ENCODE results near the gene SERINC3.
A peak's percentile ranks its signal among the peaks of the same experiment; 100 is the strongest.
"Not testable (repeated sequence)": the region's sequence is repeated elsewhere in the genome, so short reads cannot be mapped to it uniquely, and the experiment has no call there.

SERINC3 gene

DNA sequence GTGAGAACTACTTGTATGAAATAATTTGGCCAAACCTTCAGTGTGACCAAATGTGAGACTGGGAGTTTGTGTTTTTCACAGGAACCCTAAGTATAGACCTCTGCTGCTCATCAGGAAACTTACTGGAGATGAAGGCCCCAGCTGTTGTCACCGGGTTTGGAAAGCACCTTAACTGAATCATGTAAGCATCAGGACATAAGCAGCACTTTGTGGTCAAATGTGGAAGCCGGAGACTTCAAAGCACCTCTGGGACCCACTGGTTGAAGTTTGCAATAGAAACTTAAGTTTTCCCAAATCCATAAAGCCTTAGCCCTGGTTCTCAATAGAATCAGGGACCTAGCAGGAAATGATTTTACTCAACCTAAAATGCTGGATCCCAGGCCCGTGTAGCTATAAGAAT, 31.9 kb downstream of the SERINC3 start:
- DNase-seq = no peak

DNA sequence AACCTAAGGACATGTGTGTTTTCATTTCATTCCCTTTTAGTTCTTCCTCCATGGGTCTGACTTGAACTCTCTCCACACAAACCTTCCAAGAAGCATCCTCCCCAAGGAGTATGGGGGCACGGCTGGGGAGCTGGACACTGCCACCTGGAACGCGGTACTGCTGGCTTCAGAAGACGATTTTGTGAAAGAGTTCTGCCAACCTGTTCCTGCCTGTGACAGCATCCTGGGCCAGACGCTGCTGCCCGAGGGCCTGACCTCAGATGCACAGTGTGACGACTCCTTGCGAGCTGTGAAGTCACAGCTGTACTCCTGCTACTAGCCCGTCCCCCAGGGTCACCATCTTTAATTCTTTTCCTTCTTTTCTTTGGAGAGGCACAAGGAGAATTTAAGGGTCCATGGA, 32.6 kb downstream of the SERINC3 start:
- DNase-seq = no peak

DNA sequence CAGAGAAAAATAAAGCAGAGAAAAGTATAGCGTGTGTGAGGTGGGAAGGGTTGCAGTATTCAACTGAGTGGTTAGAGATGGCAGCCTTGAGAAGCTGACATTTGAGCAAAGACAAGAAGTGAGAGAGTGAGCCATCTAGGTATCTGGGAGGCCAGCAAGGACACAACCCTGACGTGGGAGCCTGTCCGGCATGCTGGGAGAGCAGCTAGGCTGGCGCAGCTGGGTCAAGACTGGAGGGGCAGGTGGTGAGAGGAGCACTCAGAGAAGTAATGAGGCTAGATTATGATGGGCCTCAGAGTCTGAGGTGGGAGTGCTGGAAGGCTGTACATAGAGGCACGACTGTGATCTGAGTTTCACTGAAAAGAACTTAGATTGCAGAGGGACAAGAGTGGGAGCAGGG, 33.3 kb downstream of the SERINC3 start:
- DNase-seq = no peak

DNA sequence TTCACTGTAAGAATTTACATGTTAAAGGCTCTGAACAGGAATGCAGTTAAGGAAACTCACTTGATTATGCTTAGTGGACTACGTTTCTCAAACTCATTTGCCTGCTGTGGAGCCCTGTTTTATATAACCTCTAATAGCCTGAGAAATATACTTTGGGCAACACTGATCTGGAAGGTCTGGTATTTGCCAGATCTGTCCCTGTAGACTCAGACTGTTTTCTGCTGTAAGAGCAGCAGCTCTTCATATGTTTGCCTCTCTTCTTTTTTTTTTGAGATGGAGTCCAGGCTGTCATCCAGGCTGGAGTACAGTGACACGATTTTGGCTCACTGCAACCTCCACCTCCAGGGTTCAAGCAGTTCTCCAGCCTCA, 36.1 kb downstream of the SERINC3 start:
- no peak for DNase-seq

DNA sequence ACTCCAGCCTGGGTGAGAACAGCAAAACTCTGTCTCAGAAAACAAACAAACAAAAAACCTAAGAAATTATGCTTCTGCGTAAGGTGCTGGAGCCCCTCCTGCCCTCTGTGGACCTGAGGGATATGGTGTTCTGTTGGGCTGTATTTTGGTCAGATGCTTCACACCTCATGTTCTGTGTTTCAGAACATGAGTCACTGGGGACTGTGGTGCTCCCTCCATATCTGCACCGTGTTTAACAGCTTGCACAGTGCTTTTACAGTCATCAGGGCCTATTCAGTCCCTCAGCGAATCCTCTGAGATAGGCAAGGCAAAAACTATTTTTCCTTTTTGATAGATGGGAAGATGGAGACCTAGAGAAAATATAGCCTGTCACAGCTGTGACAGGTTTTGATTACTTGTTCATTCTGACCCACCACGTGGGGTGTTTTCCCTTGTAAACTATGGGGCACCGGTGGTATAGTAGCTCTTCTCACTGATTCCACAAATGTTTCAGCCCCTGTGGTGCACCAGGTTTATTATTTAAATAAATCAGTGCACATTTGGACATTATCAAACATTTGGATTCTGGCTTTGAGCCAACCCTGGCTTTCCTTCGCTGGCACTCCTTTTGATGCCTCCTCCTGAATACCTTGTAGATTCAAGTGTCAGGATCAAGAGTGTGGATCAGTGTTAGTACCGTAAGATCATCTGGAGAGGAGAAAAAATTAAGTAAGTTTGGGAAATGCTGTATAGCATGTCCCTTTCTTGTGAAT, 36.6 kb downstream of the SERINC3 start:
- no peak for DNase-seq

- no peak for DNase-seq
These were observed 38.8 kb downstream of the SERINC3 start for GRCh38 chr20:44483112-44483511.

DNA sequence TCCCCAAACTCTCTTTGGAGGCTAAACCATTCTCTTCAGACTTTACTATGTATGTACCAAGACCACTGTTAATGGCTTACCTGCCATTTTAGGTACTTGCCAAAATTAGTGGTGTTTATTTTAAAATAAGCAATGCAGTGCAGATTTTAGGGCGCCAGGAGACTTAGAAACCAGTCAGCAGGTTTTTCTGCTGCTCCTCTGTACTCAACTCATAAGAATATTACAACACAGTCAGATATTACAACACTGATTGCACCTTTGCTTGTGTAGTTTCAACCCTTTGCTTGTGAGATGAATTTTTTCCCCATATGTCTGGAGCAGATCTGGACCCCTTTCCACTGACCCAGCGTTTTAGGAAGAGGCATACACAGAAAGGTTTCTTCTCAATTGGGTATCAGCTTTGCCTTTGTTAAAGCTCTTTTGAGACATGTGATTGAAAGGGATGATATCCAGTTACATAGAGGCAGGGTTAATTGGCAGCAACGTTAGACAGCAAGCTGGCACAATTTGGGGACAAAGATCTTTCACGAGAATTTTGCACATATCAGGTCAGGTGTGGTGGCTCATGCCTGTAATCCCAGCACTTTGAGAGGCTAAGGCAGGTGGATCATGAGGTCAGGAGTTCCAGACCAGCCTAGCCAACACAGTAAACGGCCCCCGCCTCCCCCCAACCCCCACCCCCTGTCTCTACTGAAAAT, 40.0 kb downstream of the SERINC3 start:
- no peak for DNase-seq

DNA sequence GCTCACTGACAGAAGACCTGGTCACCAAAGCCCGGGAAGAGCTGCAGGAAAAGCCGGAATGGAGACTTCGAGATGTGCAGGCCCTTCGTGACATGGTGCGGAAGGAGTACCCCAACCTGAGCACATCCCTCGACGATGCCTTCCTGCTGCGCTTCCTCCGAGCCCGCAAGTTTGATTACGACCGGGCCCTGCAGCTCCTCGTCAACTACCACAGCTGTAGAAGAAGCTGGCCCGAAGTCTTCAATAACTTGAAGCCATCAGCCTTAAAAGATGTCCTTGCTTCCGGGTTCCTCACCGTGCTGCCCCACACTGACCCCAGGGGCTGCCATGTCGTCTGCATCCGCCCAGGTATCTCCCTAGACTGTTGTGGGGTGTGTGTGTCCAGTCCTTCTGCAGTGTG, 41.8 kb downstream of the SERINC3 start:
- no peak for DNase-seq

DNA sequence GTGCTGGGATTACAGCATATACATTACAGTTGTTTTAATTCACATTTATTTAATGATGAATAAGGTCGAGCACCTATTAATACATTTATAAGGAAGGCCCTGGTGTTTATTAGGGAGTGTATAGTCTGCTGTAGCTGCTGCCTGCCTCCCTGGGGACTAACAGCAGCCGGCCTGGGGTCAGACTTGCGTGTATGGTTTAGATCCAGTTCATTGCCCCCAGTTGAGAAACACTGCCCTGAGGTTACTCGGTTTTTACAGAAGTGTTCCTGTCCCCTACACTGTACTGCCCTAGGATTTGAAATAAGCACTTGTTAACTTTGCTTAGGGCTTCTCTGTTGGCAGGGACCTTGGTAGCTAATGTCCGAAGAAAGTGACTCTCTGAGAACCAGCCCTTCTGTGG, 42.2 kb downstream of the SERINC3 start:
- no peak for DNase-seq

DNA sequence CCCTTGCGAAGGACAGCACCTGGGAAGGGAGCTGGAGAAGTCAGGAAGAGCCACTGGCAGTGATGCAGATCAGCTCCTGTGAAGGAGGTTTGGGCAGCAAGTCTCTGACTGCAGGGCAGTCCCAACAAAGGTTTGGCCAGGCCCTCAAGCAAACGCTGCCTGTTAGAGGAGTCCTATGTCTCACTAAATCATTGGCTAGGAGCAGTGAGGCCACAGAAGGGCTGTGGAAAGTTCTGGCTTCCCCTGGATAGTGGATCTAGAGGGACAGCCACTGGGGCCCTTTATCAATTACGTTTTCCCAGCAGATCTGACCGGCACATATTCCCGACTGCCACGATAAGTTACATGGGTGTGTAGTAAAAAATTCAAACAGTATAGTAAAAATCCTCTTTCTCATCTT, 43.7 kb downstream of the SERINC3 start:
- no peak for DNase-seq

- DNase-seq = no peak
These were observed 44.7 kb downstream of the SERINC3 start for GRCh38 chr20:44477151-44477550.

GRCh38 chr20:44475694-44476560, 45.9 kb downstream of the SERINC3 start, which contains the start of gene TTPAL:
Gene TTPAL, plus strand, starts transcription at chr20:44475874. Its CDS starts 4,126 bp downstream, at chr20:44480000.
- peak; percentile 97 for DNase-seq

DNA sequence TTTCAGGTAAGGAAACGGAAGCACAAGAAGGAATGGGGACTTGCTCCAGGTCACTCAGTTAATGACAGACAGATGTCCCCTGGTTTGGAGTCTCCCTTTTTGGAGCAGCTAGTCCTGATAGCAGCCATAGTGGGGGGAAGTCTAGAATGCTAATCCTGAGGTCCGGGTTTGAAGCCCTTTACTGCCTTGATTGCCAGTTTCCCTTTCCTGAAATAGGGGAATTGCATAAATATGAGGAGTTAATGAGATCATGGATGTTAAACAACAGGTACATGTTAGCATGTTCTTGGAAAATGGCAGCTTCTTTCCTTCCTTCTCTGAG, 46.5 kb downstream of the SERINC3 start:
- no peak for DNase-seq

GRCh38 chr20:44472283-44472682, 49.6 kb downstream of the SERINC3 start:
- not testable (repeated sequence) for DNase-seq

- no peak for DNase-seq
These were observed 50.4 kb downstream of the SERINC3 start for GRCh38 chr20:44471481-44471882.

DNA sequence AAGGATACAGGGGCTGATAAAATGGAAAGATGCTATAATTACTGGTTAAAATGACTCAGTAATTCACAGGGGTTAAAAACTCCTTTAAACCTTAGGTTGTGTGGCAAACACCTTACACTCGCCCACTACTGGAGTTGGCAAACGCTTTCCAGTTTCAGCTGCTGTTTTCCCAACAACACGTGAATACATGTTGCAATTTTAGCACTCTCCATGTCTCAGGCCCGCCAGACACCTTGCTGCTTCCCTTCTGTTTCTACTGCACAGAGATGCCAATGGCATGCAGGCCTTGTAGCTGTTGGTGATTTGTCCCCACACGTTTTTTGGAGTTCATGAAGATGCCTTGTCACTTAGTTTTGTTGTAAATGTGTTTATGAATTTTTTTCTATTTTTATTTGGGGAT, 51.5 kb downstream of the SERINC3 start:
- no peak for DNase-seq

DNA sequence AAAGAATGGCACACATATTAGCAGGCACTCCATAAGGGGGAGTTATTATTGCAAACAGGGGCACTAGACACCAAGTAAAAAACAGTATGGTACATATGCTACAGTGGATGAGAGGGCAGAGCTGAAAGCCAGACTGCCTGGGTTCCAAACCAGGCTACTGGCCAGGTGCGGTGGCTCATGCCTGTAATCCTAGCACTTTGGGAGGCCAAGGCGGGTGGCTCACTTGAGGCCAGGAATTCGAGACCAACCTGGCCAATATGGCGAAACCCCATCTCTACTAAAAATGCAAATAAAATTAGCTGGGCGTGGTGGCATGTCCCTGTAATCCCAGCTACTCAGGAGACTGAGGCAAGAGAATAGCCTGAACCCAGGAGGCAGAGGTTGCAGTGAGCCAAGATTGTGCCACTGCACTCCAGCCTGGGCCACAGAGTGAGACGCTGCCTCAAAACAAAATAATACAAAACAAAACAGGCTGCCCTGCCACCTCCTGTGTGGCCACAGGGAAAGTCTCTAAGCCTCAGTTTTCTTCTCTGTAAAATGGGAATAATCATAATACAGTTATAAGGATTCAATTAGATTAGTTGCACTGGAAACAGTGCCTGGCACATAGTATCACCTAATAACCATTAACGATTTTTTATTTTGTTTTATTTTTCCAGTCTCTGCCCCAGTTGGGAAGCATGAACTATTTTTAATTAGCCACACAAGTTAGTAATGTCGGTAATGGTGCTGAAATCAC, 53.7 kb downstream of the SERINC3 start:
- no peak for DNase-seq

- DNase-seq = no peak
These were observed 54.5 kb downstream of the SERINC3 start for GRCh38 chr20:44467289-44467883.

GRCh38 chr20:44465001-44465560, 56.8 kb downstream of the SERINC3 start:
- DNase-seq = no peak

GRCh38 chr20:44464514-44464913, 57.4 kb downstream of the SERINC3 start:
- DNase-seq = no peak

GRCh38 chr20:44463466-44463865, 58.4 kb downstream of the SERINC3 start:
- DNase-seq = no peak

DNA sequence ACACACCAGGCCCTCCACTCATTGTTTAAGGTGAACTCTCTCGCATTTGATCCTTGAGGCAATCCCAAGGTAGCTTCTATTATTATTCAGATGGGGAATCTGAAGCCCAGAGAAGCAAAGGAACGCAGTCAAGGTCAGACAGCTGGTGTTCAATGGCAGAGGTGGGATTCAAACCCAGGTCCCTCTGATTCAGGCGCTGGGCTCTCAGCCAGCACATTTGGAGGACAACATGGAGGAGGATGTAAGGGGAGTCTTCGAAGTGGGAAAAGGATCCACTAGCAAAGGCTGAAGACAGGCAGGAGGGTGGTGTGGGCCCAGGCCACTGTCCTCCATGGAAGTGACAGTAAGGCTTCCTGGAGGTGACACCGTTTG, 60.1 kb downstream of the SERINC3 start:
- no peak for DNase-seq

All from activated CD8-positive, alpha-beta memory T cell treated with anti-CD3 and anti-CD28 coated beads, Interleukin-2, amount 50 U/mL, for 48 hours (primary cell).